ENCODE measurements around the gene STEAP4. TPM values are rescaled to one million over a fixed set of nuclear protein-coding genes. Genes with fewer than 3 reads are reported as not detected.

The STEAP4 gene
- total and polyA plus RNA-seq, 2 of the 13 experiments (the other 11 are each of a cell fraction or from before 2014, with no cell fraction given), result not detected

DNA sequence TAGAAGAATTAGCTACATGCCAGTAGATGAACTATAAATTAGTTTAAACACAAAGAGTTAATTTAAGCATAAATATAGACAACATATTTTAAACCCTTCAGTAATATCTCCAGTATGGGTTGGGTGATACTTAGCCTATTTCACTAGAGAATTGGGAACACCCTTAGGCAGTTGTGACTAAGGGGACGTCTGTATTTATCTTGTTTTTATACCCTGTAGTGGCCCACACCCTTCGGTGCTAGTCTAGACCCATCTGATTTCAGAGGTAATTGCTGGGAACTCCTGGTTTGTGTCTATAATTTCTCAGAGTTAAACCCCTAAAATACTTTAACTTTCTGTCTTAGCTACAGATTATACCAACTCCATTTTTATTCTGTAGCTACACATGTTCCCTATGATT is 11.5 kb upstream of the STEAP4 start (continued):
- TF ChIP-seq, protein P1, sequence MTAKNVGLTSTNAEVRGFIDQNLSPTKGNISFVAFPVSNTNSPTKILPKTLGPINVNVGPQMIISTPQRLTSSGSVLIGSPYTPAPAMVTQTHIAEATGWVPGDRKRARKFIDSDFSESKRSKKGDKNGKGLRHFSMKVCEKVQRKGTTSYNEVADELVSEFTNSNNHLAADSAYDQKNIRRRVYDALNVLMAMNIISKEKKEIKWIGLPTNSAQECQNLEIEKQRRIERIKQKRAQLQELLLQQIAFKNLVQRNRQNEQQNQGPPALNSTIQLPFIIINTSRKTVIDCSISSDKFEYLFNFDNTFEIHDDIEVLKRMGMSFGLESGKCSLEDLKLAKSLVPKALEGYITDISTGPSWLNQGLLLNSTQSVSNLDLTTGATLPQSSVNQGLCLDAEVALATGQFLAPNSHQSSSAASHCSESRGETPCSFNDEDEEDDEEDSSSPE (CRISPR knock-in tag; IDR thresholded peaks at IDR 0.05), result no peak
- no peak for TF ChIP-seq HDAC2 (CRISPR knock-in tag; IDR thresholded peaks at IDR 0.05)

- H3K79me2 ChIP-seq (ENCODE audit: insufficient read depth, low read length), result no peaks in the 10 kb centered on the region
- H3K9me3 ChIP-seq (ENCODE audit: low read length), result no peaks in the 10 kb centered on the region
- H3K4me3 ChIP-seq (replicated peaks in 1 of 3; ENCODE audit: insufficient read depth in 1 of 3, low read depth in 2 of 3, low read length in 3 of 3), result no peak overlapping the region
- H4K20me1 ChIP-seq (ENCODE audit: insufficient read depth, low read length), result no peaks in the 10 kb centered on the region
- ATAC-seq (no peak), FAIRE-seq (no peak), DNase-seq (ENCODE audit: low spot score) (no peak)
- H3K4me2 ChIP-seq (ENCODE audit: low read depth, low read length), result no peak overlapping the region
- in situ Hi-C loops (cut with HindIII; ENCODE audit: extremely low pct_ligation_motif_present, low pct_unique_long_range_greater_than_20kb), result no loop called here
- no peak overlapping the region for H3K27ac ChIP-seq (ENCODE audit: extremely low read length, insufficient read depth, low read length)
- BruUV-seq (replicated peaks), result no TSS peak
- ChIA-PET POLR2A (no interaction called here), CTCF (ENCODE audit: low intra/inter-chr PET ratio, low total read pairs) (no interaction called here)
- TF ChIP-seq NFE2 (CRISPR knock-in tag; IDR thresholded peaks at IDR 0.05), result no peak
- TF ChIP-seq GPN1 (CRISPR knock-in tag; IDR thresholded peaks at IDR 0.05; ENCODE audit: borderline replicate concordance), result no peak
- no peak for TF ChIP-seq ZNF530 (CRISPR knock-in tag; IDR thresholded peaks at IDR 0.05; ENCODE audit: low read depth)
- TF ChIP-seq RFXANK (CRISPR knock-in tag; IDR thresholded peaks at IDR 0.05), result no peak
- TF ChIP-seq NRL (CRISPR knock-in tag; IDR thresholded peaks at IDR 0.05; ENCODE audit: borderline replicate concordance), result no peak
- TF ChIP-seq, protein P2, sequence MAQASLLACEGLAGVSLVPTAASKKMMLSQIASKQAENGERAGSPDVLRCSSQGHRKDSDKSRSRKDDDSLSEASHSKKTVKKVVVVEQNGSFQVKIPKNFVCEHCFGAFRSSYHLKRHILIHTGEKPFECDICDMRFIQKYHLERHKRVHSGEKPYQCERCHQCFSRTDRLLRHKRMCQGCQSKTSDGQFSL (CRISPR knock-in tag; IDR thresholded peaks at IDR 0.05), result no peak
- no peak for TF ChIP-seq ZKSCAN5 (CRISPR knock-in tag; IDR thresholded peaks at IDR 0.05)
- no peak for TF ChIP-seq THAP11 (CRISPR knock-in tag; IDR thresholded peaks at IDR 0.05)
- TF ChIP-seq SP4 (CRISPR knock-in tag; IDR thresholded peaks at IDR 0.05), result no peak
- TF ChIP-seq ZGPAT (CRISPR knock-in tag; IDR thresholded peaks at IDR 0.05), result no peak
- no peak for TF ChIP-seq ZNF605 (CRISPR knock-in tag; IDR thresholded peaks at IDR 0.05)
- no peak for TF ChIP-seq HNF4A (CRISPR knock-in tag; IDR thresholded peaks at IDR 0.05)
- TF ChIP-seq HIVEP1 (CRISPR knock-in tag; IDR thresholded peaks at IDR 0.05), result no peak
- no peak for TF ChIP-seq ZNF124 (CRISPR knock-in tag; IDR thresholded peaks at IDR 0.05)
- no peak for TF ChIP-seq MTF2 (CRISPR knock-in tag; IDR thresholded peaks at IDR 0.05; ENCODE audit: borderline replicate concordance)
- TF ChIP-seq, protein P3, sequence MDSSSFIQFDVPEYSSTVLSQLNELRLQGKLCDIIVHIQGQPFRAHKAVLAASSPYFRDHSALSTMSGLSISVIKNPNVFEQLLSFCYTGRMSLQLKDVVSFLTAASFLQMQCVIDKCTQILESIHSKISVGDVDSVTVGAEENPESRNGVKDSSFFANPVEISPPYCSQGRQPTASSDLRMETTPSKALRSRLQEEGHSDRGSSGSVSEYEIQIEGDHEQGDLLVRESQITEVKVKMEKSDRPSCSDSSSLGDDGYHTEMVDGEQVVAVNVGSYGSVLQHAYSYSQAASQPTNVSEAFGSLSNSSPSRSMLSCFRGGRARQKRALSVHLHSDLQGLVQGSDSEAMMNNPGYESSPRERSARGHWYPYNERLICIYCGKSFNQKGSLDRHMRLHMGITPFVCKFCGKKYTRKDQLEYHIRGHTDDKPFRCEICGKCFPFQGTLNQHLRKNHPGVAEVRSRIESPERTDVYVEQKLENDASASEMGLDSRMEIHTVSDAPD (CRISPR knock-in tag; IDR thresholded peaks at IDR 0.05), result no peak
- no peak for TF ChIP-seq CHD4 (IDR thresholded peaks at IDR 0.05; ENCODE audit: borderline replicate concordance, low read length)
- no peak for TF ChIP-seq HOXA5 (CRISPR knock-in tag; IDR thresholded peaks at IDR 0.05)
- TF ChIP-seq SNAI1 (CRISPR knock-in tag; IDR thresholded peaks at IDR 0.05; ENCODE audit: borderline replicate concordance), result no peak
- TF ChIP-seq ZBTB38 (CRISPR knock-in tag; IDR thresholded peaks at IDR 0.05), result no peak
- H3K27me3 ChIP-seq (ENCODE audit: control insufficient read depth in 1 of 2, insufficient read depth in 2 of 2, low read length in 2 of 2), result no peaks in the 10 kb centered on the region
- intact Hi-C loops (cut with micrococcal nuclease; ENCODE audit: unreplicated experiment), result no loop called here
- no peak overlapping the region for H3K9ac ChIP-seq (ENCODE audit: insufficient read depth, low read depth, low read length)
- WGBS (ENCODE audit: low lambda C conversion rate), result 0% methylated on average over 1 of the region's 1 CpG
- no peaks in the 10 kb centered on the region for H3K4me1 ChIP-seq (ENCODE audit: insufficient read depth, low read length)
- no peaks in the 10 kb centered on the region for H3K36me3 ChIP-seq (replicated peaks in 1 of 2; ENCODE audit: control insufficient read depth in 1 of 2, insufficient read depth in 2 of 2, low read length in 2 of 2)
- H2AFZ ChIP-seq (ENCODE audit: low read length), result no peak overlapping the region
Observed at GRCh38 chr7:88317422-88317821, 10.7 kb upstream of the STEAP4 start.
